NCI-H1417 treated with DMSO at 0.1 percent for 48 hours (cell line): Measurements from ENCODE around the gene PIRT.

ENCODE experiments used
- DNase-seq: peaks from one replicate; lab custom pipeline; 2025; lab: John Stamatoyannopoulos, UW

Gene PIRT

GRCh38 chr17:10821054-10821453 lies 16.8 kb downstream of the PIRT start:
- no peak for DNase-seq

- no peak for DNase-seq
Observed at GRCh38 chr17:10815319-10815718, 22.6 kb downstream of the PIRT start.

GRCh38 chr17:10814075-10814474 lies 23.8 kb downstream of the PIRT start:
- no peak for DNase-seq

GRCh38 chr17:10812674-10813073 lies 25.2 kb downstream of the PIRT start:
- DNase-seq = no peak

- DNase-seq = no peak
Observed at GRCh38 chr17:10809605-10810004, 28.3 kb downstream of the PIRT start.

- no peak for DNase-seq
Observed at GRCh38 chr17:10807704-10808128, 30.2 kb downstream of the PIRT start.

- no peak for DNase-seq
Observed at GRCh38 chr17:10806545-10807262, 31.2 kb downstream of the PIRT start.

GRCh38 chr17:10805911-10806310 lies 32.0 kb downstream of the PIRT start:
- DNase-seq = no peak

GRCh38 chr17:10804546-10804945 lies 33.3 kb downstream of the PIRT start:
- DNase-seq = no peak

GRCh38 chr17:10803830-10804475 lies 33.9 kb downstream of the PIRT start, which contains the start of gene TMEM238L:
TSS of gene TMEM238L (minus strand) at chr17:10804099. CDS start at chr17:10803963, 136 bp downstream.
- DNase-seq = no peak

GRCh38 chr17:10803350-10803749 lies 34.5 kb downstream of the PIRT start:
- no peak for DNase-seq

GRCh38 chr17:10802496-10803284 lies 35.2 kb downstream of the PIRT start:
- no peak for DNase-seq

- DNase-seq = no peak
Observed at GRCh38 chr17:10799407-10799806, 38.5 kb downstream of the PIRT start.

- DNase-seq = no peak
Observed at GRCh38 chr17:10798910-10799309, 39.0 kb downstream of the PIRT start.

GRCh38 chr17:10798332-10798749 lies 39.5 kb downstream of the PIRT start:
- no peak for DNase-seq

- DNase-seq = no peak
Observed at GRCh38 chr17:10797476-10798328, 40.2 kb downstream of the PIRT start.

GRCh38 chr17:10793816-10794215 lies 44.1 kb downstream of the PIRT start:
- DNase-seq = no peak

GRCh38 chr17:10793256-10793655 lies 44.6 kb downstream of the PIRT start:
- DNase-seq = no peak

- DNase-seq = no peak
Observed at GRCh38 chr17:10792151-10792550, 45.7 kb downstream of the PIRT start.

- no peak for DNase-seq
Observed at GRCh38 chr17:10790491-10791401, 47.1 kb downstream of the PIRT start.
